PFSK-1 (cell line): Measurements from ENCODE around the gene CAVIN4.

Experiments
- FOXP2 ChIP-seq: optimal IDR thresholded peaks from 2 replicates; pipeline ENCODE3; 2011; ENCODE audit warnings: borderline replicate concordance, control low read depth, inconsistent platforms; ENCODE audit not compliant: insufficient read depth; ENCODE audit errors: extremely low read length, extremely low read depth
- POLR2AphosphoS5 ChIP-seq: IDR thresholded peaks from 2 replicates; pipeline ENCODE4 v1.6.1; 2012; ENCODE audit warnings: low read depth, mild to moderate bottlenecking, control low read depth, low read length, moderate library complexity
- SIN3A ChIP-seq: IDR thresholded peaks from 2 replicates; pipeline ENCODE4 v1.6.1; 2012; ENCODE audit warnings: mild to moderate bottlenecking, low read length, moderate library complexity, borderline replicate concordance; ENCODE audit not compliant: insufficient read depth
- TAF1 ChIP-seq: IDR thresholded peaks from 2 replicates; pipeline ENCODE4 v1.6.1; 2012; ENCODE audit warnings: low read length, control low read depth, borderline replicate concordance; ENCODE audit not compliant: insufficient read depth
- TF ChIP-seq, protein P1 (sequence below), 2 experiments: IDR thresholded peaks; 2 replicates each; pipeline versions ENCODE4 v1.6.1 to v1.8.0; 2011 to 2012; ENCODE audit warnings: low read depth in 2 of 2, low read length in 2 of 2, control low read depth in 1 of 2, inconsistent platforms in 1 of 2, mild to moderate bottlenecking in 1 of 2, moderate library complexity in 1 of 2; ENCODE audit not compliant: insufficient read depth in 1 of 2

The CAVIN4 gene

DNA sequence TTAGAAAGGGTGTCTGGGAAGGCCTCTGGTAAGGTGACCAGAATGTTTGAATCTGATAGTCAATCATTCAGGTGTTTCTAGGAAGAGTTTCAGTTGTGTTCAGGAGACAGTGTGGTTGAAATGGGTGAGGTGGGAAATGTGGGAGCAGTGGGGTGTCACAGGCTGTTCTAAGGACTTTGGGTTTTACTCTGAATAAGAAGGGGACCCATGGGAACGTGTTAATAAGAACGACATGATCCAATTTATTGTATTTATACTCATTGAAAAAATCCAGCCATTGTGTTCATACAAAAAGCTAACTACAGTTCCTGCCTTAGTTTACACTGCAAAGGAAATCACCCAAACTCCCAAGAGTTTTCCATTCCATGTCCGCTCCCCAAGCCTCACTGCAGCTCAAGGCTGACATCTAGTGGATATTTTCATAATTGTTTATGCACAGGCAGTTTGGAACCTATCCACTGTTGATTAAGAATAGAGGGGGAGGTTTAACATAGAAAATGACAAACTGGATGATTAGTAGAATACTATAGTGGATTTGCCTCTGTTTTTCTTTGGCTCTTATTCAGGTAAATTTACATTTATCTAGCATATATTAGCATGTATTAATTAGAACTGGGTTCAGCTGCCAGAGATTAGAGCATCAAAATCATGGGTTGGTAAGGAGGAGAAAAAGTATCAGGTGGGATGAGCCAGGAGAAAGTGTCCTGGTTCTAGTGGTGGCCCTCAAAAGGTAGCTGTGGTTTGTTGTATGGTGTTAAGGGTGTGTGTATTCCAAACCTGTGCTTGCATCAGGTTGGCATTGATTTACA is 17.7 kb downstream of the CAVIN4 start:
- TF ChIP-seq, protein P1, sequence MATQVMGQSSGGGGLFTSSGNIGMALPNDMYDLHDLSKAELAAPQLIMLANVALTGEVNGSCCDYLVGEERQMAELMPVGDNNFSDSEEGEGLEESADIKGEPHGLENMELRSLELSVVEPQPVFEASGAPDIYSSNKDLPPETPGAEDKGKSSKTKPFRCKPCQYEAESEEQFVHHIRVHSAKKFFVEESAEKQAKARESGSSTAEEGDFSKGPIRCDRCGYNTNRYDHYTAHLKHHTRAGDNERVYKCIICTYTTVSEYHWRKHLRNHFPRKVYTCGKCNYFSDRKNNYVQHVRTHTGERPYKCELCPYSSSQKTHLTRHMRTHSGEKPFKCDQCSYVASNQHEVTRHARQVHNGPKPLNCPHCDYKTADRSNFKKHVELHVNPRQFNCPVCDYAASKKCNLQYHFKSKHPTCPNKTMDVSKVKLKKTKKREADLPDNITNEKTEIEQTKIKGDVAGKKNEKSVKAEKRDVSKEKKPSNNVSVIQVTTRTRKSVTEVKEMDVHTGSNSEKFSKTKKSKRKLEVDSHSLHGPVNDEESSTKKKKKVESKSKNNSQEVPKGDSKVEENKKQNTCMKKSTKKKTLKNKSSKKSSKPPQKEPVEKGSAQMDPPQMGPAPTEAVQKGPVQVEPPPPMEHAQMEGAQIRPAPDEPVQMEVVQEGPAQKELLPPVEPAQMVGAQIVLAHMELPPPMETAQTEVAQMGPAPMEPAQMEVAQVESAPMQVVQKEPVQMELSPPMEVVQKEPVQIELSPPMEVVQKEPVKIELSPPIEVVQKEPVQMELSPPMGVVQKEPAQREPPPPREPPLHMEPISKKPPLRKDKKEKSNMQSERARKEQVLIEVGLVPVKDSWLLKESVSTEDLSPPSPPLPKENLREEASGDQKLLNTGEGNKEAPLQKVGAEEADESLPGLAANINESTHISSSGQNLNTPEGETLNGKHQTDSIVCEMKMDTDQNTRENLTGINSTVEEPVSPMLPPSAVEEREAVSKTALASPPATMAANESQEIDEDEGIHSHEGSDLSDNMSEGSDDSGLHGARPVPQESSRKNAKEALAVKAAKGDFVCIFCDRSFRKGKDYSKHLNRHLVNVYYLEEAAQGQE (IDR thresholded peaks at IDR 0.05; ENCODE audit: insufficient read depth in 1 of 2, low read depth in 2 of 2, low read length in 2 of 2) = no peak
- TF ChIP-seq POLR2AphosphoS5 (no peak), SIN3A (no peak), FOXP2 (no peak), TAF1 (no peak)

DNA sequence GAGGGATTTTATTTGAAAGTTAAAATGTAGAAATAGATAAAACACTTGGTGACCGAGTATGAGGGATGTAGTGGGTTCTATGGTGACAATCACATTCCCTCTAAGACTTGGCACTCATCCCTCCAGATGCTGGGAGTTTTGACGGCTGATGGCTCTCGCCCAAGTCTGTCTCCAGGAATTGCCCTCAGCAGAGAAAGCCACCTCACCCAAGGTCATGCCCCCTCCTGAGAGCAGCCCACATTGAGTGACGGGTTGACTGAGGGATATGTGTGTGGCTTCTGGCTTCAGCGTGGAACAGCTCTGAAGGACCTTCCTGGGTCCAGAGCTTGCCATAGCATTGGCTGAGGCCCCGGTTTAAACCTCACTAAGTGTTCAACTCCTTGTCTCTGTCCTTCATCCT is 19.4 kb downstream of the CAVIN4 start:
- TF ChIP-seq SIN3A (no peak), FOXP2 (no peak), POLR2AphosphoS5 (no peak), TAF1 (no peak)
- TF ChIP-seq, protein P1 (IDR thresholded peaks at IDR 0.05; ENCODE audit: insufficient read depth in 1 of 2, low read depth in 2 of 2, low read length in 2 of 2) = no peak

DNA sequence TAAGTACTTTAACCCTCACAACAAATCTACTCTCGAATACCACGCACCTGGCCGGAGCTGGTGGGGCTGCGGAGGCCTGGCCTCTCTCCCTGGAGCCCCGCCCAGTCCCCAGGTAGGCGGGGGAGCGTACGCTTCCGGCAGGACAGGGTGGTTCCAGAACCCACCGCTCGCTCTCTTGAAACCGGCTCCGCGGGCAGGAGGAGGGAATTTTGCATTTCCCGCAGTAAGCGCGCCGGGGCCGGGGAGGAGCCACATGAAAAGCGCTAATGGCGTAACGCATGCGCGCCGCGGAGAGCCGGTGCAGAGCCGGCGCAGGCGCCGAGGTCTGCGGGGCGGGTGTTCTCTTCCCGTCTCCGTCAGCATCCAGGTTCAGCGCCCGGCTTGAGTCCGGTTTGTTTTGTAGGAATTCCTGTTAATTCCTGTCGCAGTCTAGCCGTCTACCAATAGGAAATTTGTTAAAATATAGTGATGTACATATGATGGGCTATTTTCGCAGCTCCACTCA is 20.8 kb downstream of the CAVIN4 start:
- TF ChIP-seq POLR2AphosphoS5 (peak; percentile 58; the same call in 1 of the 2 replicates), FOXP2 (no peak)
- TF ChIP-seq, protein P1 (IDR thresholded peaks at IDR 0.05; ENCODE audit: insufficient read depth in 1 of 2, low read depth in 2 of 2, low read length in 2 of 2) = no peak

DNA sequence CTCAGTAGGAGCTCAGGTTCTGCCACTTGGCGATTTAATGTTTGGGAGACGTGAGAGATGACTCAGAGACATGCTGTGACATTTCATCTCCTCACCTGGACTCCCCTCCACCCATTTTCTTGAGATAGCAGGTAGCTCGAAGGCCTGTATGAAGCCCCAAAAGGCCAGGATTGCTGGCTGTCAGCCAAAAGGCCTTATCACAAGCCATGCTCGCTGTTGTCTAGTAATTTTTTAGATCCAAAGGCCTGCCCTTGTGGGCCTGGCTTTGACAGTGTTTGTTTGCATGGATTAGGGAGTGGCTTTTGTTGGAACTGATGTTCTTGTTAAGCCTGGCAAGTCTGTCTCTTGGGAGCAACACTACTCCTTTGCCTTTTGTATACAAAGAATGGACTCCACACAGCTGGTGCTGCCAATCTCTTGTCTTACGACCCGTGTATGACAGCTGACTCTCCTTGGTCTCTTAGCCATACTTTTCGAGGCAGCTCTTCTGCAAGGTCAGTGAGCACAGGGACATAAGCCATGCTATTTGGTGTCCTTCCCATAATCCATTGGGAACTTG is 22.7 kb downstream of the CAVIN4 start:
- TF ChIP-seq, protein P1 (IDR thresholded peaks at IDR 0.05; ENCODE audit: insufficient read depth in 1 of 2, low read depth in 2 of 2, low read length in 2 of 2) = no peak
- TF ChIP-seq POLR2AphosphoS5 (no peak), SIN3A (no peak), FOXP2 (no peak), TAF1 (no peak)
